Spleen (tissue), 11 donors: Measurements from ENCODE around the gene PRMT1. TPM values are rescaled to one million over a fixed set of nuclear protein-coding genes. Genes with fewer than 3 reads are reported as not detected.

Experiments
- DNase-seq: peaks from one replicate; pipeline ENCODE4 v3.0.0-alpha.2; 2020
- H3K27ac ChIP-seq, 8 donors: fragments of 200-600 bp; sonication (generic) in 7 of 8; 1 replicate in 4 of 8; 2 replicates in 4 of 8; pipeline versions ENCODE4 v1.5.0 to v1.8.0; 2016 to 2021; ENCODE audit warnings: inconsistent platforms in 4 of 8, mild to moderate bottlenecking in 4 of 8, moderate library complexity in 1 of 8
- H3K27me3 ChIP-seq, 7 donors: fragments of 200-600 bp; sonication (generic) in 6 of 7; replicated peaks in 1 of 7; 1 replicate in 4 of 7; 2 replicates in 3 of 7; pipeline versions ENCODE4 v1.5.0 to v1.8.0; 2016 to 2021; ENCODE audit warnings: inconsistent platforms in 3 of 7, mild to moderate bottlenecking in 1 of 7
- H3K36me3 ChIP-seq, 6 donors: fragments of 200-600 bp; sonication (generic) in 5 of 6; 1 replicate in 4 of 6; 2 replicates in 2 of 6; pipeline versions ENCODE4 v1.5.0 to v1.8.0; 2016 to 2021; ENCODE audit warnings: inconsistent platforms in 2 of 6
- H3K4me1 ChIP-seq, 6 donors: fragments of 200-600 bp; sonication (generic) in 5 of 6; 1 replicate in 3 of 6; 2 replicates in 3 of 6; pipeline versions ENCODE4 v1.5.0 to v1.8.0; 2016 to 2021; ENCODE audit warnings: inconsistent platforms in 3 of 6
- H3K4me3 ChIP-seq, 8 donors: fragments of 200-600 bp; sonication (generic) in 7 of 8; 1 replicate in 4 of 8; 2 replicates in 4 of 8; pipeline versions ENCODE4 v1.5.0 to v1.8.0; 2016 to 2021; ENCODE audit warnings: inconsistent platforms in 4 of 8, mild to moderate bottlenecking in 4 of 8, moderate library complexity in 2 of 8
- H3K9me3 ChIP-seq, 8 donors: fragments of 200-600 bp; sonication (generic) in 7 of 8; 1 replicate in 4 of 8; 2 replicates in 4 of 8; pipeline versions ENCODE4 v1.5.0 to v1.8.0; 2016 to 2021; ENCODE audit warnings: inconsistent platforms in 4 of 8
- POLR2A ChIP-seq, 3 donors: fragments of 450-650 bp; IDR thresholded peaks; one replicate each; pipeline ENCODE4 v1.5.1; 2017; ENCODE audit warnings: antibody characterized with exemption in 3 of 3, mild to moderate bottlenecking in 1 of 3
- POLR2AphosphoS5 ChIP-seq, 3 donors: sonication (generic); formaldehyde crosslinking; IDR thresholded peaks; one replicate each; pipeline ENCODE4 v1.5.1; 2017; ENCODE audit warnings: antibody characterized with exemption in 3 of 3
- WGBS, 5 donors: extraction: QIAGEN DNeasy Blood & Tissue Kit in 3 of 5; methylation state at CpG; one replicate each; pipeline versions ENCODE4 v1.1.5 to v1.1.7; 2013 to 2018; 5-methylcytosine and 5-hydroxymethylcytosine counted together
- intact Hi-C: fragments of 100-400 bp; cut with DNase I; formaldehyde crosslinking; loops from one replicate; pipeline ENCODE4 v1.15.0; 2023; ENCODE audit warnings: low total_unique reads
- polyA plus RNA-seq, 3 donors: library from polyadenylated mRNA; stranded (reverse); fragments of 200-250 nt; gene quantifications; one replicate each; pipeline ENCODE4 v1.2.1, GENCODE V29; 2013
- total RNA-seq, 7 donors: library from RNA; depleted of rRNA in 3 of 7; stranded (reverse); fragments of >200 nt in 3 of 7; fragmentation: NEBNext Ultra II Directional in 4 of 7; extraction: Animal tissue kit (Norgen Biotek cat#: 25700) in 4 of 7; gene quantifications; one replicate each; pipeline versions ENCODE4 v1.1.0 to v1.2.1, GENCODE V29; 2016 to 2021
- TF ChIP-seq, protein P1 (sequence below), 11 experiments: fragments of 200-600 bp in 7 of 11; fragments of 450-650 bp in 4 of 11; sonication (generic) in 4 of 11; IDR thresholded peaks in 8 of 11; conservative IDR thresholded peaks in 3 of 11; 1 replicate in 7 of 11; 2 replicates in 4 of 11; pipeline versions ENCODE4 v1.4.0 to v1.8.0; 2016 to 2021; ENCODE audit warnings: antibody characterized with exemption in 11 of 11, inconsistent platforms in 4 of 11, mild to moderate bottlenecking in 1 of 11
- donor health status: healthy with polysubstance abuse.
- donor health status: DM: no; HTN: no; CAD: no; lungs with moderate emphysema.
- donor health status: DM: no; HTN: no; CAD: no.
- donor health status: Bipolar disorder and iron deficiency.
- donor health status: healthy.
- donor health status: DM: no; HTN: no; CAD: no.
- donor health status: DM: yes; HTN: yes; CAD: no.

PRMT1 gene
- total and polyA plus RNA-seq, 10 donors, result 108 to 175 (median 124) TPM

- Histone ChIP-seq H3K4me3 (peak within 1 kb of the TSS; percentile 68 to 95 (median 89)), H3K27me3 (no peaks in the 10 kb centered on the region), H3K36me3 (peaks cover 4 to 59% (median 25%) of the 10 kb centered on the region in 6 donors), H3K27ac (peak within 1 kb of the TSS; percentile 86 to 96 (median 93)), H3K4me1 (peaks cover 15 to 53% (median 37%) of the 10 kb centered on the region in 6 donors), H3K9me3 (no peaks in the 10 kb centered on the region)
- DNase-seq, result peak; percentile 99
- TF ChIP-seq POLR2A (IDR thresholded peaks at IDR 0.05) (peak in 1 of 3 donors; percentile 43), POLR2AphosphoS5 (IDR thresholded peaks at IDR 0.05) (peak; percentile 87 to 92 (median 89))
- TF ChIP-seq, protein P1, sequence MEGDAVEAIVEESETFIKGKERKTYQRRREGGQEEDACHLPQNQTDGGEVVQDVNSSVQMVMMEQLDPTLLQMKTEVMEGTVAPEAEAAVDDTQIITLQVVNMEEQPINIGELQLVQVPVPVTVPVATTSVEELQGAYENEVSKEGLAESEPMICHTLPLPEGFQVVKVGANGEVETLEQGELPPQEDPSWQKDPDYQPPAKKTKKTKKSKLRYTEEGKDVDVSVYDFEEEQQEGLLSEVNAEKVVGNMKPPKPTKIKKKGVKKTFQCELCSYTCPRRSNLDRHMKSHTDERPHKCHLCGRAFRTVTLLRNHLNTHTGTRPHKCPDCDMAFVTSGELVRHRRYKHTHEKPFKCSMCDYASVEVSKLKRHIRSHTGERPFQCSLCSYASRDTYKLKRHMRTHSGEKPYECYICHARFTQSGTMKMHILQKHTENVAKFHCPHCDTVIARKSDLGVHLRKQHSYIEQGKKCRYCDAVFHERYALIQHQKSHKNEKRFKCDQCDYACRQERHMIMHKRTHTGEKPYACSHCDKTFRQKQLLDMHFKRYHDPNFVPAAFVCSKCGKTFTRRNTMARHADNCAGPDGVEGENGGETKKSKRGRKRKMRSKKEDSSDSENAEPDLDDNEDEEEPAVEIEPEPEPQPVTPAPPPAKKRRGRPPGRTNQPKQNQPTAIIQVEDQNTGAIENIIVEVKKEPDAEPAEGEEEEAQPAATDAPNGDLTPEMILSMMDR (IDR thresholded peaks at IDR 0.05 in 8 of 11, conservative IDR thresholded peaks at IDR 0.05 in 3 of 11), result peak in 3 of 11 experiments; percentile 5 to 15 (median 10)
- intact Hi-C loops, result loop anchor here (10.0 kb wide), 1 partner anchor 71 kb away; the partner anchor contains the start of gene PRR12
- WGBS, 5 donors, result 0 to 1% (median 0%) methylated on average over 44 to 50 of the region's 50 CpGs
Measured at GRCh38 chr19:49665351-49666119, 11.5 kb upstream of the PRMT1 start, which contains the start of the genes BCL2L12 and IRF3. BCL2L12 (plus strand) TSS chr19:49665933; CDS start chr19:49666693, 760 bp downstream. IRF3 (minus strand) TSS chr19:49665857; CDS start chr19:49664838, 1,019 bp downstream.

DNA sequence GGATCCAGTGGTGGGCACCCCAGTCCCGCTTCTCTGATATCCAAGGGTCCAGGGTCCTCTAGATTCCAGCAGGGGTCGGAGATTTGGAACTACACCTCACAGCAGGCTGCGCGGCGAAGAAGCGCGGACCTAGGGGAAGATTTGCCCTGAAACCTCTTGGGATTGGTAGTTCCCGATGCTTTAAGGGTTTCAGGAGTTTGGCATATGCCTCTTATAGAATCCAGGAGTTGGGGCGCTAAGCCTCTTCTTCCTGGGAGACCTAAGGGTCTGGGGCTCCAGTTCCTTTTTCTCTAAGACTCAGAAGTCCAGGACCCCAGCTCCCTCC lies 11.0 kb upstream of the PRMT1 start:
- TF ChIP-seq, protein P1 (IDR thresholded peaks at IDR 0.05 in 8 of 11, conservative IDR thresholded peaks at IDR 0.05 in 3 of 11), result peak in 1 of 11 experiments; percentile 7
- TF ChIP-seq POLR2A (IDR thresholded peaks at IDR 0.05), result no peak
- no peak for TF ChIP-seq POLR2AphosphoS5 (IDR thresholded peaks at IDR 0.05)
- DNase-seq, result no peak
- Histone ChIP-seq H3K27me3 (no peaks in the 10 kb centered on the region), H3K4me1 (peaks cover 15 to 53% (median 37%) of the 10 kb centered on the region in 6 donors), H3K27ac (peak overlapping the region; percentile 66 to 96 (median 93)), H3K9me3 (no peaks in the 10 kb centered on the region), H3K4me3 (peak overlapping the region; percentile 42 to 95 (median 86)), H3K36me3 (peaks cover 2 to 59% (median 20%) of the 10 kb centered on the region in 6 donors)
- intact Hi-C loops, result loop anchor here (10.0 kb wide), 1 partner anchor 71 kb away; the partner anchor contains the start of gene PRR12
- WGBS, 5 donors, result 1 to 2% (median 1%) methylated on average over 8 to 9 of the region's 9 CpGs

DNA sequence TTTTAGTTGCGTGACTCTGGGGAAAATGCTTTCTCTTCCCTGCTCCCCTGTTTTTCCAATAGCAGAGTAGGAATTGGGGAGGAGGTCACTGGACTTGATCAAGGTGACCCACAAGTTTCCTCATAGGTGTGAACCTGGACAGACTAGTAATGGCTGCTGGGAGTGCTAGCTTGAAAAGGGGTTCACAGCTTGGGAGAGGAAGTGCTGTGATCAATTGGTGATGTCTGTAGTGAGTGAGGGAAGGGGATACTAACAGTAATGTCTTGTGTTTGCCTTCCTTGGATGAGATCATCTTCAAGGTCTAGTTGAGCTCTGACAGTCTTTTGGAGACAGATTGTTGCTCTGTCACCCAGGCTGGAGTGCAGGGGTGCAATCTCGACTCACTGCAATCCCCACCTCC lies 9.6 kb upstream of the PRMT1 start:
- Histone ChIP-seq H3K36me3 (peaks cover 0 to 46% (median 6%) of the 10 kb centered on the region in 6 donors), H3K27me3 (no peaks in the 10 kb centered on the region), H3K27ac (no peak overlapping the region), H3K9me3 (no peaks in the 10 kb centered on the region), H3K4me3 (no peak overlapping the region), H3K4me1 (peaks cover 15 to 58% (median 41%) of the 10 kb centered on the region in 6 donors)
- WGBS, 5 donors, result 88 to 100% (median 93%) methylated on average over 2 of the region's 2 CpGs
- no peak for DNase-seq
- no peak for TF ChIP-seq POLR2A (IDR thresholded peaks at IDR 0.05)
- intact Hi-C loops, result loop anchor here (10.0 kb wide), 1 partner anchor 73 kb away; the partner anchor contains the start of gene PRR12

GRCh38 chr19:49669516-49669915 lies 7.6 kb upstream of the PRMT1 start:
- peaks cover 8 to 58% (median 23%) of the 10 kb centered on the region in 6 donors for H3K4me1 ChIP-seq
- no peaks in the 10 kb centered on the region for H3K27me3 ChIP-seq
- H3K4me3 ChIP-seq, result no peak overlapping the region
- intact Hi-C loops, result loop anchor here (10.0 kb wide), 1 partner anchor 75 kb away; the partner anchor contains the start of gene PRR12
- no peak for DNase-seq
- H3K9me3 ChIP-seq, result no peaks in the 10 kb centered on the region
- H3K27ac ChIP-seq, result no peak overlapping the region
- TF ChIP-seq POLR2AphosphoS5 (IDR thresholded peaks at IDR 0.05) (no peak), POLR2A (IDR thresholded peaks at IDR 0.05) (no peak)
- TF ChIP-seq, protein P1 (IDR thresholded peaks at IDR 0.05 in 8 of 11, conservative IDR thresholded peaks at IDR 0.05 in 3 of 11), result no peak
- H3K36me3 ChIP-seq, result peaks cover 0 to 37% (median 0%) of the 10 kb centered on the region in 6 donors
- 89 to 97% (median 92%) methylated on average over 3 of the region's 3 CpGs for WGBS, 5 donors
